ENCODE results near the gene SLC44A5. TPM values are rescaled to one million over a fixed set of nuclear protein-coding genes. Genes with fewer than 3 reads are reported as not detected.
"Not testable (repeated sequence)": the region's sequence is repeated elsewhere in the genome, so short reads cannot be mapped to it uniquely, and the experiment has no call there.

Gene SLC44A5
- total RNA-seq, 2 donors from 2014 or later = 6.7 to 8.4 TPM

DNA sequence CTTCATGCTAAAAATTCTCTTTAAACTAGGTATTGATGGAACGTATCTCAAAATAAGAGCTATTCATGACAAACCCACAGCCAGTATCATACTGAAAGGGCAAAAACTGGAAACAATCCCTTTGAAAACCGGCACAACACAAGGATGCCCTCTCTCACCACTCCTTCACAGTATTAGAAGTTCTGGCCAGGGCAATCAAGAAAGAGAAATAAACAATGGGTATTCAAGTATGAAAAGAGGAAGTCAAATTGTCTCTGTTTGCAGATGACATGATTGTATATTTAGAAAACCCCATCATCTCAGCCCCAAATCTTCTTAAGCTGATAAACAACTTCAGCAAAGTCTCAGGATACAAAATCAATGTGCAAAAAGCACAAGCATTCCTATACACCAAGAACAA, 349.0 kb downstream of the SLC44A5 start:
- intact Hi-C loops (cut with DNase I, micrococcal nuclease) = loop anchor here in 1 of 2 donors (10.0 kb wide), 1 partner anchor 373 kb away; no protein-coding TSS in a partner anchor
- ATAC-seq, DNase-seq: not testable (repeated sequence)

GRCh38 chr1:75258351-75258750, 352.6 kb downstream of the SLC44A5 start:
- intact Hi-C loops (cut with DNase I, micrococcal nuclease) = no loop called here
- DNase-seq (no peak), ATAC-seq (no peak)

DNA sequence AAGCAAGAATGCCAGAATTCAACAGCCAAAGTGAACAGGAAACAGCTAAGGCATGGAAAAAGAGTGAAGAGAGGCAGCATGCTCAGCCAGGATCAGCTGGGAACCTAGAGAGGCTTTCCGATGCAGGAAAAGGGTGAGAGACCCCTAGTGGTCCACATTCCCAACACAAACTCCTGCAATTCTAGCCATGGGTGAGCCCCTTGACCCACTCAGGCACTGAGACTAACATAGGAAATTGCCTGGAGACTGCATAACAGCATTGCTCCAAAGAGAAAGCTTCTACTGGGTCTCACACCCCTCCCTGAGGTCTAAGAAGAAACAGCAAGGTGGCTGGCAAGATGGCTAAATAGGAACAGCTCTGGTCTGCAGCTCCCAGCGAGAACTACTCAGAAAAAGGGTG, 353.5 kb downstream of the SLC44A5 start:
- ATAC-seq (no peak), DNase-seq (no peak)
- intact Hi-C loops (cut with DNase I, micrococcal nuclease) = no loop called here

- DNase-seq; intact Hi-C loops (cut with DNase I, micrococcal nuclease); ATAC-seq: not testable (repeated sequence)
Observed at GRCh38 chr1:75250114-75250513, 360.8 kb downstream of the SLC44A5 start.

DNA sequence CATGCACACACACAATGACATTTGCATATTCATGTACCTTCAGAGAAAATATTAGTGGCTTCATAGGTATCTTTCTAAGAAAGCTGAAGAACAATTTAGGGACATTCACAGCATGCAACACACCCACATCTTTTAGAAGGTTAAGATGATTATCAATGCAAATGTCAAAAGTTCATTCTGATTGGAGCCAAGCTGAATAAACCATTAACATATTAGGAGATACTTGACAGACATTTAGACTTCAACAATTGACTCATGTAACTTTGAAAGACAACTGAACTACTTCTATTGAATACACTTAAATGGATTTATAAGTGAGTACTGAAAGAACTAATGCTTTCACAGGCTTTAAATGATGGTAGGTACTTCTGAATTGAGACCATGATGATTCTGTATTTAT, 365.7 kb downstream of the SLC44A5 start:
- intact Hi-C loops (cut with DNase I, micrococcal nuclease) = no loop called here
- no peak for DNase-seq
- no peak for ATAC-seq

- intact Hi-C loops (cut with DNase I, micrococcal nuclease) = no loop called here
- ATAC-seq (no peak), DNase-seq (no peak)
Observed at GRCh38 chr1:75243124-75243523, 367.8 kb downstream of the SLC44A5 start.

- intact Hi-C loops (cut with DNase I, micrococcal nuclease) = no loop called here
- ATAC-seq (no peak), DNase-seq (no peak)
Observed at GRCh38 chr1:75237316-75237715, 373.6 kb downstream of the SLC44A5 start.

- DNase-seq (no peak), ATAC-seq (no peak)
- intact Hi-C loops (cut with DNase I, micrococcal nuclease) = no loop called here
Observed at GRCh38 chr1:75234562-75234961, 376.4 kb downstream of the SLC44A5 start.

DNA sequence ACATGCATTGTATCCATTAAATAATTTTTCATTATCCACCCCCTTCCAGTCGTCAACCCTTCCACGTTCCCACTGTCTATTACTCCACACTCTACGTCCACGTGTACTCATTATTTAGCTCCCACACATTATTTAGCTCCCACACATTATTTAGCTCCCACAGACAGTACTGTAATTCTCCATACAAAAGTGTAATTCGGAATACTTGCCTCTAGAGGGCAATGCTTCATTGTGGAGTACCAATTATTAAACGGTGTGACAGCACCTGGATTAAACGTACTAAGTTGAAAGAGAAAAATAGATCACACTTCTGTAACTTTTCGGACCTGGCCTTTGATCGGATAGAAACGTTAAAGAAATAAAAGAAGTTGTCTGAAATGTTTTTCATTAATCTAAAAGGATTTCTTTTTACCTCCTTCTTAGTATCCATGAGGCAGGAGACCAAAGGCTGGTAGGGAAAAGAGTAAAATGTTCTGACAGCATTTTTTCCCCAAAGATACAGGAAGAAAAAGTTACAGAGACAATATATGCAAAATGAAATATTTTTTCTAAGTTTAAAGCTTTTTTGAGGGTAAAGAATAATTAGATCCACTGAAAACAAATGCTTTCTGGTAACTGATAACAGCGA, 377.5 kb downstream of the SLC44A5 start:
- ATAC-seq = peak; percentile 56
- no peak for DNase-seq
- intact Hi-C loops (cut with DNase I, micrococcal nuclease) = no loop called here

DNA sequence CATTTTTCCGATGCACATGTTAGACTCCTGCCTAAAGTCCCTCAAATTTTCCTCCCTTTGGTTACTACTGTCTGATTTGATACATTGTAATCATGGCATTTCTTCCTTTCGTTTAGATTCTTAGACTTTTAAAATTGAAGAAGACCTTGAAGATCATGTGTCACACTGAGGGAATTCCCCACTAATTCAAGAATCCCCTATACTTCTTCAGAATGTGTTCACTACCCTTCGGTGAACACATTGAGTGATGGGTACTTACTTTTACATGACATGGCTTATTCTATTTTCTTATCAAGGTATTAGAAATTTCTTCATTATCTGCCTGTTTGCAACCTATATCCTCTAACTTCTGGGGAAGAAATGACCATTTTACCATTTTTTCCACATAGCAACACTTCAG, 390.8 kb downstream of the SLC44A5 start:
- intact Hi-C loops (cut with DNase I, micrococcal nuclease) = no loop called here
- ATAC-seq (no peak), DNase-seq (no peak)

DNA sequence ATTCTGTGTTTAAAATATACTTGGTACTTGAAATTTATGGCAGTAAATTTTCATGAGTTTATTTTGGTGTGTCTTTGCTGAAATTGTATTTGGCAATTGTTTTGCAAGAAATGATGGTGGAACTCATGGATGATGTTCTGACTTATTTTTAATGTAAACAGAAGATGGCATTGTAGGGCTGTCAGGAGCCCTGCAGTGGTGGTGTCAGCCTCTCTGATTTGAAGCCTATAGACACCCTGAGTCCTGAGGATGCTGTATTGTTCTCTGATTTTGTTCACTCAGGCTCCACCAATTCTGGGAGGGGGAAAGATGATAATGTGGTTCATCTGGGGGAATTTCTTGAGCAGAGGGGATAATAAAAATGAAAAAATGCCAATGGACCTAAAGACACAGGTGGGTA, 396.9 kb downstream of the SLC44A5 start:
- ATAC-seq = no peak
- intact Hi-C loops (cut with DNase I, micrococcal nuclease) = no loop called here
- DNase-seq = no peak

DNA sequence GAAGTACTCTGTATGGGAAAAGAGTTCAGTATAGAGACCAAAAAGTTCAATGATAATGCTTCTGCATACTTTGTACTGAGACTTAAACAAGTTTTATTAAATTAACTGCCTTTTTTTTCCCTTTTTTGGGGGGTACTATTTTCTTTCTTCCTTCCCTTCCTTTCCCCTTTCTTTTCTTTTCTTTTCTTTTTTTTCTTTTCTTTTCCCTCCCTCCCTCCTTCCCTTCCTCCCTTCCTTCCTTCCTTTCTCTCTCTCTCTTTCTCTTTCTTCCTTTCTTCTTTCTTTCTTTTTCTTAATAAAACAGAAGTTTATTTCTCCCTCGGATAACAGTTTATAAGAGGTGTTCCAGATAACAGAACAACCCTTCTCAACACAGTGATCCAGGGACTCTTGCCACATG, 399.3 kb downstream of the SLC44A5 start:
- no peak for ATAC-seq
- no peak for DNase-seq
- intact Hi-C loops (cut with DNase I, micrococcal nuclease) = no loop called here

DNA sequence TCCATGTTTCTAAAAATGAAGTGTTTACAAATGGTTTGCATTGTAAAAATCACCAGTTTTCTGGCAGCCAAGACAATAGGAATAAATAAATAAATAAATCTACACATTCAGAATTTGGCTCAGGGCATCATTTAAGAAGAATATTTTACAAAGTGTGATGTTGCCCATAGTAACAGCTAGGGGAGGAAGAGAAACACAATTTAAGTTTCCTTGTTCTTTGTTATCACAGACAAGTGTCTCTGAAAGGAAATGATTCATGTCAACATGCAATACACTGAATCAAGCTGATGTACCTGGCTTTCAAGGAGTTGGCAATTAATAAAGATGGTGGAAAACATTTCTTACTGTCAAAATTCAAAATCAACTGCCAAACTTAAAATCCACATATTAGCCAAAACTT, 402.1 kb downstream of the SLC44A5 start:
- intact Hi-C loops (cut with DNase I, micrococcal nuclease) = no loop called here
- DNase-seq (no peak), ATAC-seq (no peak)

- no peak for DNase-seq
- peak; percentile 65 for ATAC-seq
- intact Hi-C loops (cut with DNase I, micrococcal nuclease) = loop anchor here in 1 of 2 donors (5.0 kb wide), 1 partner anchor 431 kb away; no protein-coding TSS in a partner anchor
Observed at GRCh38 chr1:75203415-75204277, 407.3 kb downstream of the SLC44A5 start.

DNA sequence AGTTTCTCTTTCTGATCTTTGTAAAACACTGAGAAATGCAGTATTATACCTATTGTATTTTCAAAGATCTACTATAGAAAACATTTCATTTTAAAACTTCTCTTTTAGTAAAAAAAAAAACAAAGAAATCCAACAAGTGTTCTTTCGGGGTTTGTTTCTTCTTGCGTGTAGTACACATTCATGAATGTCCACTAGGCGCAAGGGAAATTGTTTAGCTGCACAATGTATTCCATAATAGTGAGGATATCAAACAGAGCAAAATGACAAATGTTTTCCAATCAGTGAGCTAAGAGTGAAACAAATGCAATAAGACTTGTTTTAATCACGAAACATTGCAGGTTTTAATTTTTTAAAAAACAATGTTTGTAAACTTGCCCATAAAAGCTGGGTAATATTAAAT, 408.2 kb downstream of the SLC44A5 start:
- intact Hi-C loops (cut with DNase I, micrococcal nuclease) = loop anchor here in 1 of 2 donors (5.0 kb wide), 1 partner anchor 430 kb away; no protein-coding TSS in a partner anchor
- ATAC-seq = no peak
- no peak for DNase-seq

GRCh38 chr1:75198761-75199160, 412.2 kb downstream of the SLC44A5 start:
- no peak for DNase-seq
- intact Hi-C loops (cut with DNase I, micrococcal nuclease) = no loop called here
- no peak for ATAC-seq

- DNase-seq = no peak
Observed at GRCh38 chr1:75198163-75198562, 412.8 kb downstream of the SLC44A5 start.

GRCh38 chr1:75188892-75189291, 422.0 kb downstream of the SLC44A5 start:
- intact Hi-C loops (cut with DNase I, micrococcal nuclease) = no loop called here
- DNase-seq (no peak), ATAC-seq (no peak)

More at GRCh38 chr1:75198163-75198562, 412.8 kb downstream of the SLC44A5 start:
- no peak for ATAC-seq
- intact Hi-C loops (cut with DNase I, micrococcal nuclease) = no loop called here

DNA sequence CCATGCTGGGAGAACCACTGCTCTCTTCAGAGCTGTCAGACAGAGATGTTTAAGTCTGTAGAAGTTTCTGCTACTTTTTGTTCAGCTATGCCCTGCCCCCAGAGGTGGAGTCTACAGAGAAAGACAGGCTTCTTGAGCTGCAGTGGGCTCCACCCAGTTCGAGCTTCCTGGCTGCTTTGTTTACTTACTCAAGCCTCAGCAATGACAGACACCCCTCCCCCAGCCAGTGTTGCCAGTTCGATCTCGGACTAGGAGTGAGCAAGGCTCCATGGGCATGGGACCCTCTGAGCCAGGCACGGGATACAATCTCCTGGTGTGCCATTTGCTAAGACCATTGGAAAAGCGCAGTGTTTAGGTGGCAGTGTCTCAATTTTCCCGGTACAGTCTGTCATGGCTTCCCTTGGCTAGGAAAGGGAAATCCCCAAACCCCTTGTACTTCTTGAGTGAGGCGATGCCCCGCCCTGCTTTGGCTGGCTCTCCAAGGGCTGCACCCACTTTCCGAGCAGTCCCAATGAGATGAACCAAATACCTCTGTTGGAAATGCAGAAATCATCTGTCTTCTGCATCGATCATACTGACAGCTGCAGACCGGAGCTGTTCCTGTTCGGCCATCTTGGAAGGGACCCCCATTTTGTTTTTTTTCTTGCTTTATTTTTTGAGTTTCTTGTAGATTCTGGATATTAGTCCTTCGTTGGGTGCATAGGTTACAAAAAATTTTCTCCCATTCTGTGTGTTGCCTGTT, 429.5 kb downstream of the SLC44A5 start:
- not testable (repeated sequence) for ATAC-seq

More for the DNA sequence above, 429.5 kb downstream of the SLC44A5 start:
- DNase-seq; intact Hi-C loops (cut with DNase I, micrococcal nuclease): not testable (repeated sequence)
